Stimulated activated naive CD4-positive, alpha-beta T cell treated with Interleukin-2 at 50 U/mL for 16 hours (primary cell): Measurements from ENCODE around the gene ZRANB3.
"Not testable (repeated sequence)": the region's sequence is repeated elsewhere in the genome, so short reads cannot be mapped to it uniquely, and the experiment has no call there.

Source experiments
- DNase-seq: peaks from one replicate; lab custom pipeline; 2025; lab: John Stamatoyannopoulos, UW

ZRANB3 gene

GRCh38 chr2:135124924-135125886 lies 405.8 kb downstream of the ZRANB3 start:
- no peak for DNase-seq

GRCh38 chr2:135121658-135122039 lies 409.4 kb downstream of the ZRANB3 start:
- not testable (repeated sequence) for DNase-seq

- DNase-seq: no peak
Measured at GRCh38 chr2:135121016-135121657, 409.9 kb downstream of the ZRANB3 start.

GRCh38 chr2:135119582-135119981 lies 411.4 kb downstream of the ZRANB3 start:
- DNase-seq: no peak

GRCh38 chr2:135113322-135113721 lies 417.7 kb downstream of the ZRANB3 start:
- no peak for DNase-seq

- not testable (repeated sequence) for DNase-seq
Measured at GRCh38 chr2:135105513-135106316, 425.3 kb downstream of the ZRANB3 start.

- no peak for DNase-seq
Measured at GRCh38 chr2:135103843-135104242, 427.2 kb downstream of the ZRANB3 start.

- no peak for DNase-seq
Measured at GRCh38 chr2:135099802-135100483, 431.1 kb downstream of the ZRANB3 start.

- DNase-seq: no peak
Measured at GRCh38 chr2:135097532-135098231, 433.3 kb downstream of the ZRANB3 start.

GRCh38 chr2:135096665-135097446 lies 434.2 kb downstream of the ZRANB3 start:
- no peak for DNase-seq

GRCh38 chr2:135095591-135095990 lies 435.4 kb downstream of the ZRANB3 start:
- no peak for DNase-seq

- DNase-seq: no peak
Measured at GRCh38 chr2:135094508-135094907, 436.5 kb downstream of the ZRANB3 start.

- DNase-seq: no peak
Measured at GRCh38 chr2:135093670-135094330, 437.2 kb downstream of the ZRANB3 start.

- DNase-seq: no peak
Measured at GRCh38 chr2:135093193-135093592, 437.8 kb downstream of the ZRANB3 start.

GRCh38 chr2:135091681-135092080 lies 439.3 kb downstream of the ZRANB3 start:
- DNase-seq: no peak

- not testable (repeated sequence) for DNase-seq
Measured at GRCh38 chr2:135089597-135089996, 441.4 kb downstream of the ZRANB3 start.
